ENCODE measurements around the gene SAP30L.

Gene SAP30L

DNA sequence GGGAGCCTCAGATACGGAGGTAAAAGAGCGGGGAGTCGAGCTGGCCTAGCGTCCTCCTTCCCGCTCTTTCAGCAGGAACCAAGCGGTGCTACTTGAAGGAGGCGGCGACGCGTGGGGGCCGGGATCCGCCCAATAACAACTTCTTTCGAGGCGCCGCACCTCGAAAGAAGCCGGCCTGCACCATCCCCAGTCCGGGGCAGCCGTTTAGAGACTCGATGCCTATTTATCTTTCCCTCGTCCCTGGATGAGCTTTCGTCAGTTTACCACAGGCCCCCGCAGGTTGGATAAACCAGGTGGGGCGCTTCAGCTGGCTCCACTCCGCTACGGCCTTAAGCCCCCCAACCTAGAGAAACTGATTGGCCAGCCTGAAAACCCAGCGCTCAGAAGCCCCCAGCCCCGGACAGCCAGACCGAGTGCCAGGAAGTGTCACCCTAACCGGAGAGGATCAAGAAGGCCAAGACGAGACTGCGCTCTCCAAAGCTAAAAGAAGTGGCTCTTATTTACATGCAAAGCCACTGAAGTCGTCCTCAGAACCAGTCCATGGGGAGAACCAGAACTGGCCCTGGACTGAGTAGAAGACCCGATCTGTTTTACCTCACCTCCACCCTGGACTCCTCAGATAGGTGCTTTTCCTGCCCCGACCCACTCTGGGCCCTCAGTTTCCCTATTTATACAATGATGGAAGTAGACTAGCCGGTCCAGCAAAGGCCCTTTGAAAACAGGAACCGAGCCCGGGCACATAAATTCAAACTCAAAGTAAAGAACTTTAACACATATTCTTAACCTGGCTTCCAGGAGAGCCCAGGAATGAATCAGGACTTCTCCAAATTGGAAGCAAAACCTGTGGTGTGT lies 30.8 kb downstream of the SAP30L start:
- TF ChIP-seq, protein P1, sequence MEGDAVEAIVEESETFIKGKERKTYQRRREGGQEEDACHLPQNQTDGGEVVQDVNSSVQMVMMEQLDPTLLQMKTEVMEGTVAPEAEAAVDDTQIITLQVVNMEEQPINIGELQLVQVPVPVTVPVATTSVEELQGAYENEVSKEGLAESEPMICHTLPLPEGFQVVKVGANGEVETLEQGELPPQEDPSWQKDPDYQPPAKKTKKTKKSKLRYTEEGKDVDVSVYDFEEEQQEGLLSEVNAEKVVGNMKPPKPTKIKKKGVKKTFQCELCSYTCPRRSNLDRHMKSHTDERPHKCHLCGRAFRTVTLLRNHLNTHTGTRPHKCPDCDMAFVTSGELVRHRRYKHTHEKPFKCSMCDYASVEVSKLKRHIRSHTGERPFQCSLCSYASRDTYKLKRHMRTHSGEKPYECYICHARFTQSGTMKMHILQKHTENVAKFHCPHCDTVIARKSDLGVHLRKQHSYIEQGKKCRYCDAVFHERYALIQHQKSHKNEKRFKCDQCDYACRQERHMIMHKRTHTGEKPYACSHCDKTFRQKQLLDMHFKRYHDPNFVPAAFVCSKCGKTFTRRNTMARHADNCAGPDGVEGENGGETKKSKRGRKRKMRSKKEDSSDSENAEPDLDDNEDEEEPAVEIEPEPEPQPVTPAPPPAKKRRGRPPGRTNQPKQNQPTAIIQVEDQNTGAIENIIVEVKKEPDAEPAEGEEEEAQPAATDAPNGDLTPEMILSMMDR (IDR thresholded peaks at IDR 0.05; ENCODE audit: low read depth, low read length, missing control alignments), result no peak
- H3K27me3 ChIP-seq (replicated peaks), result peaks cover 98% of the 10 kb centered on the region
- no peak for DNase-seq
- H3K27ac ChIP-seq, result no peak overlapping the region
- in situ Hi-C loops (cut with HindIII; ENCODE audit: low pct_ligation_motif_present, low sequenced_read_pairs), result loop anchor here (25.0 kb wide), 1 partner anchor 136 kb away; no protein-coding TSS in a partner anchor
- no peaks in the 10 kb centered on the region for H3K36me3 ChIP-seq (replicated peaks)
- no peak overlapping the region for H3K4me3 ChIP-seq (ENCODE audit: low read depth, low read length)

DNA sequence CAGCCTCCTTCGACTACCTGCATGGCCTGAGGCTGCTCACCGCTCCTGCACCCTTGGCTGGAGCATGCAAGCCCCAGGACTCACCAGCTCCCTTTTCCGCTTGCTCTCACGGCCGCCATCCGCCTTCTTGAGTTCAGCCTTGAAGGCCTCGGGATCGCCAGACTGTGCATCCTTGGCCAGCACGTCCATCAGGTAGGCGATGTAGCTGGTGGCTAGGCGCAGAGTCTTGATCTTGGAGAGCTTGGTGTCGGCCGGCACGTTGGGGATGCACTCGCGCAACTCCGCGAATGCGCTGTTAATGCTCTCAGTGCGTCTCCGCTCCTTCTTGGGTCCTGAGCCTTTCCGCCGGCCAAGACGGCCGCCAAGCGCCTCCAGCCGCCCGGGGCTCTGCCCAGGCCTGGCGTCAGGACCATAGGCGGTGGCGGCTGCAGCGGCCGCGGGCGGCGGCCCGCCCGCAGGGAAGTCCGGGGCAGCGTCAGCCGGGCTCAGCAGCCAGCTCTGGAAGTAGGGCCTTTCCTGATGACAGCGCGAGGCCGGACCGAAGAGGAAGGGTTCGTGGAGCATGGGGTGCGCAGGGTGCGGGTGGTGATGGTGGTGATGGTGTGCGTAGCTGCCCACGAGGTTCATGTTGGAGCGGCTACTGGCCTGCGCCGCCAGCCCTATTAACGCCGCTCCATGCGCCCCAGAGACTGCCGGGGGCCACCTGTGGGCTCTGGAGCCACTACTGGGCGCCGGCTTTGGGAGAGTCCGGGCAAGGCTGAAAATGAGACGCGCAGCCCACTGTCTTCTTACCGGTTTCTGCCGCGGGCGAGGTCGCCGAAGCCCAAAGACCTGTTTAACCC lies 31.8 kb downstream of the SAP30L start:
- DNase-seq, result no peak
- Histone ChIP-seq H3K4me3 (ENCODE audit: low read depth, low read length) (no peak overlapping the region), H3K27ac (no peak overlapping the region), H3K36me3 (replicated peaks) (no peaks in the 10 kb centered on the region), H3K27me3 (replicated peaks) (peaks cover 96% of the 10 kb centered on the region)
- in situ Hi-C loops (cut with HindIII; ENCODE audit: low pct_ligation_motif_present, low sequenced_read_pairs), result loop anchor here (25.0 kb wide), 1 partner anchor 135 kb away; no protein-coding TSS in a partner anchor
- TF ChIP-seq, protein P1 (IDR thresholded peaks at IDR 0.05; ENCODE audit: low read depth, low read length, missing control alignments), result no peak

DNA sequence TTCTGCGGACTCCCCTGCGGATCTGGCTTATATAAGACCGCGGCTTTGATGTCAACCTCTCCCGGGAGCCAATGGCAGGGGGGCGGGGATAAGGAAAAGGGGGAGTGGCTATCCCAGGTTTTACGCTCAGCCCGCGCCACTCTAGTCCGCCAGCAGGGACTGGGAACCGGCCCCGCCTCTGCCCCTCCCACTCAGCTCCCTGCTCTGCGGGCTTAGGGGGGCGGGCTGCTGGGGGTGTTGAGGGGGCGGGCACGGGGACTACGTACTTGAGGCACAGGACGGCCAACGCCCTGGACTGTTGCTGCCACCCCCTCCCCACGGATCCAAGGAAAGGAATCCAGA lies 32.4 kb downstream of the SAP30L start, which contains the start of gene HAND1:
Gene HAND1 (minus strand): TSS at position 4 of the 342 bp plus-strand sequence. CDS start 219 bp downstream, outside the sequence.
- H3K27ac ChIP-seq, result no peak within 1 kb of the TSS
- in situ Hi-C loops (cut with HindIII; ENCODE audit: low pct_ligation_motif_present, low sequenced_read_pairs), result loop anchor here (25.0 kb wide), 1 partner anchor 134 kb away; no protein-coding TSS in a partner anchor
- TF ChIP-seq, protein P1 (IDR thresholded peaks at IDR 0.05; ENCODE audit: low read depth, low read length, missing control alignments), result no peak
- H3K36me3 ChIP-seq (replicated peaks), result no peaks in the 10 kb centered on the region
- no peak within 1 kb of the TSS for H3K4me3 ChIP-seq (ENCODE audit: low read depth, low read length)
- no peak for DNase-seq
- H3K27me3 ChIP-seq (replicated peaks), result peaks cover 96% of the 10 kb centered on the region

DNA sequence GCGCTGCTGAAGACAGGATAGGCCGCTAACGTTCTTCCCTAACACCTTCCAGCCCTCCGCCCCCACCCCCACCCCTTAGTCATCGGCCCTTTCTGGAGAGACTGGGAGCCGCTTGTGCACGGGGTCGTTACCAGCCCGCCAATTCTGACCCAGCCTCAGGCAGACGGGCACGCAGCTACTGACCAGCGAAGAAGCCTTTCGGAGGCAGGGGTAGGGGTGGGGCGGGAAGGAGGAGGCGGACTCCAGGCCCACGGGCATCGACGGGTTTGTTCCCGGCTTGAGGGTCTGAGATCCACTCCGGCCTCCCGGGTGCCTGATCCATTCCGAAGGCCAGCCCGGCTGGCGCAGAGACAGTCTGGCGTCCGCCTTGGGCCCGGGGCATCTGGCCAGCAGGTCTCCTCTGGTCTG lies 33.0 kb downstream of the SAP30L start:
- Histone ChIP-seq H3K27me3 (replicated peaks) (peaks cover 96% of the 10 kb centered on the region), H3K27ac (no peak overlapping the region), H3K36me3 (replicated peaks) (no peaks in the 10 kb centered on the region), H3K4me3 (ENCODE audit: low read depth, low read length) (no peak overlapping the region)
- TF ChIP-seq, protein P1 (IDR thresholded peaks at IDR 0.05; ENCODE audit: low read depth, low read length, missing control alignments), result no peak
- in situ Hi-C loops (cut with HindIII; ENCODE audit: low pct_ligation_motif_present, low sequenced_read_pairs), result loop anchor here (25.0 kb wide), 1 partner anchor 134 kb away; no protein-coding TSS in a partner anchor
- no peak for DNase-seq

DNA sequence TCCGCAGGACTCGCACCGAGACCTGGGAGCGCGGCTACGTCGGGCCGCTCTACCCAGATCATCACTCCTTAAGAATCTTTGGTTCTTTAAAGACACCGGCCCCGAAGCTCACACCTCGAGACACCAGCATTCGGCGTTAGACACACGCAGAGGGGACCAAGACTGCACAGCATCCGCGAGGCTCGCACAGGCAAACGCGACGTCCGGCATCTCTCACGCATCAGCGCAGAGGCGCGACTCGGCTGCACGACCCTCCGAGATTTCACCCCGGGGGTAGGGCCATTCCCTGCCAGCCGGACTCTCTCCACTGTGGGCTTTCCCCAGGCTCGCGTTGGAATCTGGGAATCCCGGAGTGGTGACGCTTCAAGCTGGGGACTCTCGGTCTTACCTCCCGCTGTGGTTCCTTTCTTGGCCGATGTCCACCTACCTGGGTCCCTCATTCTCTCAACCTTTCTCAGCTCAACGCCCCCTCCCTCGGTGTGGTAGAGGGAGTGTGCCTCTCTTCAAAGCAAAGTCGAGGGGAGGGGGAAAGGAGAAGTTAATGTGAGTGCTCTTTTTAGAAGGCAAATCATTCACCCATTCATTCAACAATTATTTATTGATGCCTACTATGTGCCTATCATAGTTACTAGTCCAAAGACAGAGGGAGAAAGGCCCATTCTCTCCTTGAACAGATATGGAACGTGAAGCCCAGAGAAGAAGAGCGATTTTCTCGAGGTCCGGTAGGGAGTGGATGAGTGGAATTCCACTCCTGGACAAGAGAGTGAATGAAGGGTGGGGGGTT lies 33.6 kb downstream of the SAP30L start:
- in situ Hi-C loops (cut with HindIII; ENCODE audit: low pct_ligation_motif_present, low sequenced_read_pairs), result loop anchor here (25.0 kb wide), 1 partner anchor 133 kb away; no protein-coding TSS in a partner anchor
- Histone ChIP-seq H3K36me3 (replicated peaks) (no peaks in the 10 kb centered on the region), H3K4me3 (ENCODE audit: low read depth, low read length) (no peak overlapping the region), H3K27ac (no peak overlapping the region), H3K27me3 (replicated peaks) (peaks cover 96% of the 10 kb centered on the region)
- TF ChIP-seq, protein P1 (IDR thresholded peaks at IDR 0.05; ENCODE audit: low read depth, low read length, missing control alignments), result no peak
- DNase-seq, result no peak

Measured in brain microvascular endothelial cell (primary cell).